H1 (cell line): ENCODE data around the gene KCNIP2. TPM values are rescaled to one million over a fixed set of nuclear protein-coding genes. Genes with fewer than 3 reads are reported as not detected.

ENCODE experiments used
- CTCF ChIA-PET: fragments of 300-600 bp; sonication (Branson Sonifier 250); formaldehyde crosslinking; loops from one replicate; lab custom pipeline; 2021; ENCODE audit not compliant: partially characterized antibody; lab: Charles Lee
- POLR2A ChIA-PET: fragments of 300-600 bp; sonication (Branson Sonifier 250); formaldehyde crosslinking; loops from one replicate; lab custom pipeline; 2021; ENCODE audit warnings: inconsistent platforms; ENCODE audit not compliant: partially characterized antibody; lab: Charles Lee
- DNase-seq, 2 experiments: peaks; one replicate each; pipeline versions ENCODE4 v3.0.0 to v3.0.0-alpha.2; 2010 to 2022; ENCODE audit warnings: low spot score in 2 of 2, low read depth in 1 of 2, mixed read lengths in 1 of 2
- FAIRE-seq: peaks from 2 replicates; lab custom pipeline; 2011; peaks lifted over from hg19 to GRCh38; lab: Jason Lieb, UNC
- H2AFZ ChIP-seq: 2 replicates; pipeline ENCODE4 v1.8.1; 2012; ENCODE audit warnings: low read length, inconsistent platforms
- H2AK5ac ChIP-seq: 2 replicates; pipeline ENCODE4 v1.6.1; 2013; ENCODE audit warnings: low read depth, low read length
- H2BK120ac ChIP-seq: replicated peaks from 2 replicates; pipeline ENCODE3; 2013; ENCODE audit warnings: low read depth, low read length, inconsistent platforms
- H2BK12ac ChIP-seq: 2 replicates; pipeline ENCODE4 v1.6.1; 2013; ENCODE audit warnings: low read depth, low read length
- H2BK15ac ChIP-seq: 2 replicates; pipeline ENCODE4 v1.6.1; 2013; ENCODE audit warnings: low read length
- H2BK20ac ChIP-seq: 2 replicates; pipeline ENCODE4 v1.6.1; 2013; ENCODE audit warnings: low read length
- H2BK5ac ChIP-seq: 2 replicates; pipeline ENCODE4 v1.6.1; 2013; ENCODE audit warnings: low read depth, low read length
- H3K14ac ChIP-seq: 2 replicates; pipeline ENCODE4 v1.6.1; 2013; ENCODE audit warnings: inconsistent platforms; ENCODE audit not compliant: insufficient read length
- H3K18ac ChIP-seq: 2 replicates; pipeline ENCODE4 v1.6.1; 2013; ENCODE audit warnings: low read length; ENCODE audit errors: extremely low read depth
- H3K23ac ChIP-seq: 2 replicates; pipeline ENCODE4 v1.6.1; 2013; ENCODE audit warnings: inconsistent platforms; ENCODE audit not compliant: insufficient read length
- H3K23me2 ChIP-seq: 2 replicates; pipeline ENCODE4 v1.6.1; 2013; ENCODE audit warnings: low read depth, low read length
- H3K27ac ChIP-seq: 2 replicates; pipeline ENCODE4 v1.6.1; 2011; ENCODE audit warnings: low read depth, low read length, inconsistent platforms
- H3K27me3 ChIP-seq, 4 experiments: replicated peaks in 1 of 4; 1 replicate in 1 of 4; 2 replicates in 3 of 4; pipeline versions ENCODE4 v1.6.1 to v1.8.1; 2011 to 2013; ENCODE audit warnings: low read length in 3 of 4, mild to moderate bottlenecking in 3 of 4, inconsistent platforms in 2 of 4, mixed read lengths in 2 of 4, moderate library complexity in 1 of 4; ENCODE audit not compliant: control insufficient read depth in 3 of 4, insufficient read depth in 3 of 4; ENCODE audit errors: extremely low read depth in 1 of 4
- H3K36me3 ChIP-seq, 4 experiments: 2 replicates each; pipeline versions ENCODE4 v1.6.1 to v1.8.1; 2011 to 2013; ENCODE audit warnings: mild to moderate bottlenecking in 4 of 4, low read length in 3 of 4, moderate library complexity in 2 of 4, control low read depth in 1 of 4, inconsistent platforms in 1 of 4; ENCODE audit not compliant: insufficient read depth in 4 of 4, control insufficient read depth in 2 of 4
- H3K4ac ChIP-seq: replicated peaks from 2 replicates; pipeline ENCODE3; 2013; ENCODE audit warnings: low read length, low read depth, mixed read lengths, inconsistent platforms; ENCODE audit not compliant: insufficient read length
- H3K4me1 ChIP-seq, 4 experiments: replicated peaks in 1 of 4; 1 replicate in 1 of 4; 2 replicates in 3 of 4; pipeline versions ENCODE4 v1.6.1 to v1.8.1; 2011 to 2013; ENCODE audit warnings: low read length in 3 of 4, inconsistent platforms in 2 of 4, mixed read lengths in 1 of 4; ENCODE audit not compliant: insufficient read depth in 4 of 4, control insufficient read depth in 3 of 4
- H3K4me2 ChIP-seq, 2 experiments: 2 replicates each; pipeline versions ENCODE4 v1.6.1 to v1.8.1; 2011 to 2013; ENCODE audit warnings: low read depth in 2 of 2, low read length in 2 of 2, control low read depth in 1 of 2, inconsistent platforms in 1 of 2, mild to moderate bottlenecking in 1 of 2; ENCODE audit not compliant: insufficient read depth in 1 of 2
- H3K4me3 ChIP-seq, 4 experiments: fragments of 200-600, 300-600 bp in 1 of 4; sonication (generic), shearing (Covaris generic), sonication (Bioruptor Twin) in 1 of 4; 2 replicates each; pipeline versions ENCODE4 v1.5.1 to v1.8.1; 2011 to 2016; ENCODE audit warnings: low read length in 4 of 4, low read depth in 3 of 4, control low read depth in 2 of 4, inconsistent platforms in 2 of 4, mild to moderate bottlenecking in 2 of 4, mixed read lengths in 1 of 4, moderate library complexity in 1 of 4; ENCODE audit not compliant: insufficient read depth in 2 of 4; ENCODE audit errors: extremely low read depth in 1 of 4
- H3K56ac ChIP-seq: replicated peaks from 2 replicates; pipeline ENCODE3; 2013; ENCODE audit warnings: low read depth, mild to moderate bottlenecking, mixed read lengths, low read length, inconsistent platforms; ENCODE audit not compliant: insufficient read length
- H3K79me1 ChIP-seq: 2 replicates; pipeline ENCODE4 v1.6.1; 2013; ENCODE audit warnings: low read depth, low read length, control low read depth
- H3K79me2 ChIP-seq, 2 experiments: 2 replicates each; pipeline versions ENCODE4 v1.6.1 to v1.8.1; 2012 to 2013; ENCODE audit warnings: low read length in 2 of 2, mild to moderate bottlenecking in 2 of 2, inconsistent platforms in 1 of 2; ENCODE audit not compliant: insufficient read depth in 2 of 2, control insufficient read depth in 1 of 2
- H3K9ac ChIP-seq, 4 experiments: replicated peaks in 1 of 4; 1 replicate in 1 of 4; 2 replicates in 3 of 4; pipeline versions ENCODE4 v1.6.1 to v1.8.1; 2011 to 2013; ENCODE audit warnings: low read depth in 3 of 4, low read length in 3 of 4, control low read depth in 2 of 4, mild to moderate bottlenecking in 2 of 4, moderate library complexity in 2 of 4, inconsistent platforms in 1 of 4; ENCODE audit errors: extremely low read depth in 1 of 4
- H3K9me3 ChIP-seq, 2 experiments: 2 replicates each; pipeline versions ENCODE4 v1.6.1 to v1.8.1; 2012 to 2013; ENCODE audit warnings: mild to moderate bottlenecking in 2 of 2, moderate library complexity in 2 of 2, control low read depth in 1 of 2, inconsistent platforms in 1 of 2, low read depth in 1 of 2, low read length in 1 of 2, mixed read lengths in 1 of 2; ENCODE audit not compliant: insufficient read depth in 2 of 2
- H4K20me1 ChIP-seq, 2 experiments: replicated peaks in 1 of 2; 2 replicates each; pipeline versions ENCODE3 to v1.8.1; 2011 to 2013; ENCODE audit warnings: inconsistent platforms in 2 of 2, low read length in 2 of 2, mild to moderate bottlenecking in 1 of 2; ENCODE audit not compliant: insufficient read depth in 2 of 2, control insufficient read depth in 1 of 2
- H4K5ac ChIP-seq: 2 replicates; pipeline ENCODE4 v1.6.1; 2013; ENCODE audit warnings: low read length, low read depth, mixed read lengths, inconsistent platforms; ENCODE audit not compliant: insufficient read length
- H4K8ac ChIP-seq: 2 replicates; pipeline ENCODE4 v1.8.0; 2013; ENCODE audit warnings: mild to moderate bottlenecking, moderate library complexity, low read length, inconsistent platforms; ENCODE audit not compliant: insufficient read depth; ENCODE audit errors: extremely low read depth
- H4K91ac ChIP-seq: replicated peaks from 2 replicates; pipeline ENCODE3; 2013; ENCODE audit warnings: low read length, mixed read lengths, inconsistent platforms; ENCODE audit not compliant: insufficient read length
- CREB1 ChIP-seq: IDR thresholded peaks from 2 replicates; pipeline ENCODE4 v1.6.1; 2012; ENCODE audit warnings: inconsistent platforms
- SIN3A ChIP-seq, 2 experiments: IDR thresholded peaks in 1 of 2; conservative IDR thresholded peaks in 1 of 2; 2 replicates each; pipeline ENCODE4 v1.6.1; 2011 to 2012; ENCODE audit warnings: low read length in 2 of 2, improper control_type of control experiment in 1 of 2, low read depth in 1 of 2, mild to moderate bottlenecking in 1 of 2
- WGBS, 2 experiments: shearing (Covaris generic) in 1 of 2; methylation state at CpG; one replicate each; pipeline versions ENCODE4 v1.1.6 to v1.1.7; 2013 to 2015; ENCODE audit warnings: low lambda C conversion rate in 2 of 2, mixed read lengths in 2 of 2, inconsistent platforms in 1 of 2, low coverage in 1 of 2, missing lambda C conversion rate in 1 of 2; ENCODE audit not compliant: insufficient replicate concordance in 2 of 2, insufficient coverage in 1 of 2, insufficient read length in 1 of 2; ENCODE audit errors: extremely low coverage in 1 of 2, missing lambda C conversion rate in 1 of 2; 5-methylcytosine and 5-hydroxymethylcytosine counted together
- polyA plus RNA-seq, 7 experiments: library from polyadenylated mRNA; depleted of rRNA in 3 of 7; stranded (reverse) in 5 of 7; unstranded in 2 of 7; fragments of >200 nt in 5 of 7; fragments of 200-250 nt in 2 of 7; gene quantifications; 1 replicate in 5 of 7; 2 replicates in 1 of 7; 4 replicates in 1 of 7; pipeline versions ENCODE4 v1.2.1 to v1.2.3, GENCODE V29; 2011 to 2013; ENCODE audit warnings: missing spikeins in 2 of 7, mixed read lengths in 2 of 7
- total RNA-seq: library from RNA; stranded (reverse); fragmentation: NEBNext Ultra II Directional; extraction: Animal tissue kit (Norgen Biotek cat#: 25700); gene quantifications from 2 replicates; pipeline ENCODE4 v1.2.1, GENCODE V29; 2021

KCNIP2 gene
- total and polyA plus RNA-seq, 2 of the 8 experiments (the other 6 are each of a cell fraction or from before 2014, with no cell fraction given): 2.7 to 6.0 TPM

- Histone ChIP-seq H4K20me1 (peaks cover 14 to 20% of the 10 kb centered on the region in 2 experiments), H3K4me2 (peak overlapping the region; percentile 90 to 95), H3K9me3 (no peaks in the 10 kb centered on the region), H2BK5ac (no peak overlapping the region), H2BK20ac (no peak overlapping the region), H3K4me1 (peaks cover 3 to 26% (median 15%) of the 10 kb centered on the region in 4 experiments), H3K79me2 (no peaks in the 10 kb centered on the region), H4K8ac (no peak overlapping the region), H2AFZ (no peak overlapping the region), H3K56ac (no peak overlapping the region), H2AK5ac (no peak overlapping the region), H3K79me1 (no peaks in the 10 kb centered on the region; the same call in 1 of the 2 replicates), H2BK15ac (no peak overlapping the region), H2BK12ac (no peak overlapping the region), H3K27ac (no peak overlapping the region), H2BK120ac (no peak overlapping the region), H4K5ac (no peak overlapping the region), H3K36me3 (no peaks in the 10 kb centered on the region), H3K23me2 (peaks cover 16% of the 10 kb centered on the region), H3K27me3 (peaks cover 3 to 18% (median 18%) of the 10 kb centered on the region in 4 experiments), H3K4ac (no peak overlapping the region), H3K18ac (no peak overlapping the region), H3K4me3 (peak overlapping the region; percentile 70 to 81 (median 76)), H3K14ac (no peak overlapping the region), H4K91ac (no peak overlapping the region), H3K9ac (no peak overlapping the region), H3K23ac (no peak overlapping the region)
- FAIRE-seq: no peak
- ChIA-PET POLR2A (interaction anchor here (1.0 to 3.1 kb wide), 8 partner anchors 10 to 275 kb away, joined by 3 to 12 read pairs (median 4); partner anchors contain the start of gene OGA), CTCF (interaction anchor here (0.6 to 7.1 kb wide), 58 partner anchors 9 to 334 kb away, joined by 3 to 154 read pairs (median 6); partner anchors contain the start of genes HPS6 and OGA)
- peak in 1 of 2 experiments; percentile 57 for DNase-seq
- WGBS, 2 experiments: 2% methylated on average over 16 of the region's 19 CpGs; no CpG with 5 or more reads in 1 of the 2 experiments
- no peak for TF ChIP-seq CREB1
- 0 out of 4 replicates have a peak, but pooled peaks of 1 of the 2 experiments have one; percentile 42 for TF ChIP-seq SIN3A (conservative IDR thresholded peaks at IDR 0.05 in 1 of 2, IDR thresholded peaks at IDR 0.05 in 1 of 2; ENCODE audit: low read depth in 1 of 2, low read length in 2 of 2)
These were observed 3.4 kb downstream of the KCNIP2 start for GRCh38 chr10:101840102-101840684.
